GM15510 (cell line): ENCODE data around the gene TSPAN8.

ENCODE experiments used
- POLR2A ChIP-seq: IDR thresholded peaks from 3 replicates; pipeline ENCODE4 v1.6.1; 2011; ENCODE audit warnings: borderline replicate concordance; ENCODE audit not compliant: insufficient read length; ENCODE audit errors: extremely low read depth

Gene TSPAN8

GRCh38 chr12:71157601-71158233 is at the start of gene TSPAN8:
TSPAN8 (minus strand) TSS chr12:71157999; CDS start chr12:71157678, 321 bp downstream.
- no peak for TF ChIP-seq POLR2A

- no peak for TF ChIP-seq POLR2A
Measured at GRCh38 chr12:71201136-71201679, 43.4 kb upstream of the TSPAN8 start.

DNA sequence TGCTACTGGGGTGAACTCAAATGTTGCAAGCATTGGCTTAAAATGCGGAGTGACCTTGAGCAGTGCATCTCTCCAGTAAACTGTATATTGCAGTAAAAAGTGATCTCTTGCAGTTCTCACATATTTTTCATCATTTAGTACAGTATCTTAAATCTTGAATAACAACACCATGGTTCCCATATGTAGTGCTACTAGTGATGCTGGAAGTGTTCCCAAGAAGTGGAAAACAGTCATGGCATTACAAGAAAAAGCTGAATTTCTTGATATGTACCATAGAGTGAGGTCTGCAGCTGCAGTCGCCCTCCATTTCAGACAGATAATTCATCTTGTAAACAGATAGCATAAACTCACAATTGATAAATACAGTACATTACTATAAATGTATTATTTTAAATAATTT is 42.9 kb upstream of the TSPAN8 start:
- TF ChIP-seq POLR2A, result no peak

DNA sequence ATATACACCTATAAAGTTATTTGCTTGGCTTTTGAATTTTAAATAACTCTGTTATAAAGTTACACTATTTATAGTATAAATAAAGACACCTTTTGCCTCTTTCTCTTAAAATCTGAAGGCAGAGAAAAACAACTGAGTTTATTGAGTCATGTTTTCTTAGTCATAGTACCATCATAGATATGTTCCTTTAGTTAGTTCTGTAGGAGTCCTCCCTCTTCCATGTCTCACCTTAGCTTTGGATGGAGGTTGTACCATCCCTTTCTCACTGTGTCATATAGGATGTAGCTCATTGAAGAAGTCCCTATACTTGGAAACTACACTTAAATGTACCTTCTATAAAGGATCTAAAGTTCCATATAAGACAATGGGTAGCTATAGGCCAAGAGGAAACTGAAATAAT is 39.7 kb upstream of the TSPAN8 start:
- TF ChIP-seq POLR2A, result no peak

- no peak for TF ChIP-seq POLR2A
Measured at GRCh38 chr12:71195338-71195896, 37.6 kb upstream of the TSPAN8 start.

DNA sequence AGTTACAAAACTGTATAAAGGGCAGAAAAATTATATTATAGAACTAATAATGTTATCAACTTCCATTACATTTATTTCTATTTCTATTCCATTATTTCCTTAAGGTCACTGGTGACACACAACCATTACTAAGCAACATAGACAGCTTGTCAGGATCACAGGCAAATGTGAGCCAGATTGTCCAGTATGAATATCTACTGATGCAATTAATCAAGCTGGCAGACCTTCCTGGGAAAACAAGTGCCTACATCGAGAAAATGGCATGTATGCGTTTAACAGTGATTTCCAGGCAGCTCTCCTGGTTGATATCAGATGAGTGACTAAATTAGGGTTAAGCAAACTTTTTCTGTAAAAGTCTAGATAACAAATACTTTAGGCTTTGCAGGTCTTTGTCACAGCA is 36.9 kb upstream of the TSPAN8 start:
- no peak for TF ChIP-seq POLR2A

DNA sequence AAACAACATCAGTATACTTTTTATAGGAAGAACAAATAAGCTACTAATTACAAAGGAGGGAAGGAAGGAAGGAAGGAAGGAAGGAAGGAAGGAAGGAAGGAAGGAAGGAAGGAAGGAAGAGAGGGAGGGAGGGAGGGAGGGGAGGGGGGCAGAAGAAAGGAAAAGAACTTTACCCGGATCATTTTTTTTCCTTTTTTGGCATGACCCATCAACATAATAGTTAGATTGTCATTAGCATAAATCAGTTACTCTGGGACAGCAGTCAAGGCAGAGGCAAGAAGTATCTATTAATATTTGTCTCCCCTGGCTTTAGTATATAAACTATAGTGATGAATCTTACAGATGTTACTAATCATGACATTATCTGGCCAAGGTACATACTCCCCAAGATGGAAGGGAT is 35.2 kb upstream of the TSPAN8 start:
- no peak for TF ChIP-seq POLR2A

- no peak for TF ChIP-seq POLR2A
Measured at GRCh38 chr12:71191509-71192196, 33.9 kb upstream of the TSPAN8 start.

DNA sequence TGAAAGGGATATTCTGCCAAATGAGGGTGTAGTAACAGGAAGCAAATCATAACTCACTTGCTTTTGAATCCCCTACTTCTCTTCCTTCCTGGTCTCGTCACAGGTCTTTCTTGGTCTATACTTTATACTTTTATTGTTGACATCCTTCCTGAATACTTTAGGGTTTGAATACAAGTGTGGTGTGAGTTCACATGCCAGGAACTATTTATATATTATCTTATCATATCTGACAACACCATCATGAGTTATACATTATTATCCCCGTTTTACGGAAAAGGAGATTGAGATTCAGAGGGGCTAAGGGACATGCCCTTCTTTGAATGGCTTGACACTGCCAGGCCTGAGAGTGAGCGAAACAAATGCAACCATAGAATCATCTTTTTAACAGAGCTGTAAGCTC is 33.0 kb upstream of the TSPAN8 start:
- no peak for TF ChIP-seq POLR2A

DNA sequence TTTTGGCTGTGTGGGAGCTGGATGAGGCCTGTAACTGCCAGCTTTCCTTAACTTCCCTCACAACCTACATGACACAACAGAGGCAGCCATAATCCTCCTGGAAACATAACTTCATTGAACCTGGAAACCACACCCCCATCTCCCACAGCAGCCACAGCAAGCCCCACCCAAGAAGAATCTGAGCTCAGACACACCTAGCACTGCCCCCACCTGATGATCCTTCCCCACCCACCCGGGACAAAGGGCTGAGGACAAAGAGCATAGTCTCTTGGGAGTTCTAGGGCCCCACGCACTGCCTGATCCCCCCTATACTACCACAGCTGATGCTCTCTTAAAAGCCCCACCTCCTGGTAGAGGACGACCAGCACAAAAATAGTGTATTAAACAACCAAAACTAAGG is 29.6 kb upstream of the TSPAN8 start:
- TF ChIP-seq POLR2A, result no peak

- no peak for TF ChIP-seq POLR2A
Measured at GRCh38 chr12:71186571-71187288, 28.9 kb upstream of the TSPAN8 start.

DNA sequence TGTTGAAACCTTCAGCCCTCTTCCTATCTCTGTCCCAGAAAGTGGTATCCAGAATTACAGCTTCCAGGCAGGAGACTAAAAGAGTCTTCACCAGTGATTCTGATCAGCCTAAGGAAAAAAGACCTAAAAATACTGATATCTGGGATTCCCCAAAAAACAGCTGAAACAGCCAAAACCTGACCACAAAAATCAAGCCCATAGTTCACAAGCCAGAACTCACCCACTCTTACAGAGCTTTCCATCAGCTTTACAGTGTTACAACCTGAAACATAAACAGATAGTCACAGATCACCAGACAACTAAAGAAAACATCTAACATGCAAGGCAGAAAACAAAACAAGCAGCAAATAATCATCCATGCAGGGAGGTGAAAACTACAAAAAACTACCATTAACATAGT is 26.0 kb upstream of the TSPAN8 start:
- TF ChIP-seq POLR2A, result no peak

- no peak for TF ChIP-seq POLR2A
Measured at GRCh38 chr12:71183018-71183417, 25.2 kb upstream of the TSPAN8 start.

DNA sequence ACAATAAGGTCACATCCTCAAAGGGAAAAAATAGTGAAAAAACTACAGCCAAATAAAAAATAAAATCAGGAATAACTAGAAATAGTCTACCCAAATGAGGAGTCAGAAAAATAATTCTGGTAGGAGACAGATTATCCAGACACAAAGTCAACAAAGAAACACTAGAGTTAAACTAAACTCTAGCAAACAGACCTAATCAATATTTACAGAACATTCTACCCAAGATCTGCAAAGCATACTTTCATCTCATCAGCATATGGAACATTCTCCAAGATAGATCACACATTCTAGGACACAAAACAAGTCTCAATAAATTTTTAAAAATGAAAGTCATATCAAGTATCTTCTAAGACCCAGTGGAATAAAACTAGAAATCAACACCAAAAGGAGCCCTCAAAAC is 20.4 kb upstream of the TSPAN8 start:
- TF ChIP-seq POLR2A, result no peak

DNA sequence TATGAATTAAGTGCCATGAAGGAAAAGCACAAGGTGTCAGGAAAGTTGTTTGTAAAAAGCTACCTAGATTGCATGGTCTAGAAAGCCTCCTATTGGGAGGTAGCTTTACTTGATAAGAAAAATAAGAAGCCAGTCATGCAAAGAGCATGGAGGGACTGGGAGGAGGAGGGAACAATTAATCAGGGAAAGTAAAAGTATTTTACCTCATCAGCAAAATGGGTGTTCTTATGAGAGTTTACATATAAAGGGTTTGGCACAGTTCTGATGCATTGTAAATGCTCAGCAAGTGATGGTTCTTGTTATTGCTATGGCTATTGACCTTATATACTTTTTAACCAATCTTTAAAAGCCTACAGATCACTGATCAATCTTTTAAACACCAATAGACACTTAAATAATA is 17.0 kb upstream of the TSPAN8 start:
- TF ChIP-seq POLR2A, result no peak

GRCh38 chr12:71174146-71174545 is 16.3 kb upstream of the TSPAN8 start:
- no peak for TF ChIP-seq POLR2A

- no peak for TF ChIP-seq POLR2A
Measured at GRCh38 chr12:71170456-71170855, 12.7 kb upstream of the TSPAN8 start.
